GM12878 (cell line): ENCODE results near the gene VWA3A. TPM values are rescaled to one million over a fixed set of nuclear protein-coding genes. Genes with fewer than 3 reads are reported as not detected.

Experiments used
- ATF7 ChIP-seq: fragments of 450-650 bp; IDR thresholded peaks from 2 replicates; pipeline ENCODE4 v1.6.1; 2016; ENCODE audit warnings: low read depth, mild to moderate bottlenecking
- BHLHE40 ChIP-seq, 2 experiments: fragments of 450-650 bp in 1 of 2; IDR thresholded peaks; 2 replicates each; pipeline ENCODE4 v1.6.1; 2011 to 2017; ENCODE audit warnings: low read depth in 2 of 2, borderline replicate concordance in 1 of 2, improper control_type of control experiment in 1 of 2, low read length in 1 of 2, mild to moderate bottlenecking in 1 of 2
- DPF2 ChIP-seq: fragments of 450-650 bp; IDR thresholded peaks from 2 replicates; pipeline ENCODE4 v1.6.1; 2017; ENCODE audit warnings: mild to moderate bottlenecking
- EGR1 ChIP-seq, 2 experiments: IDR thresholded peaks; 1 replicate in 1 of 2; 2 replicates in 1 of 2; pipeline ENCODE4 v1.6.1; 2011 to 2012; ENCODE audit warnings: low read depth in 2 of 2, low read length in 2 of 2, borderline replicate concordance in 1 of 2, mild to moderate bottlenecking in 1 of 2, moderate library complexity in 1 of 2
- EP300 ChIP-seq, 2 experiments: fragments of 150-350 bp in 1 of 2; IDR thresholded peaks; 2 replicates each; pipeline ENCODE4 v1.6.1; 2011 to 2012; ENCODE audit warnings: low read depth in 2 of 2, low read length in 2 of 2, borderline replicate concordance in 1 of 2, improper control_type of control experiment in 1 of 2, inconsistent platforms in 1 of 2; ENCODE audit not compliant: control insufficient read depth in 1 of 2
- ETV6 ChIP-seq, 2 experiments: fragments of 450-650 bp in 1 of 2; IDR thresholded peaks in 1 of 2; conservative IDR thresholded peaks in 1 of 2; 2 replicates each; pipeline ENCODE4 v1.6.1; 2014; ENCODE audit warnings: antibody characterized with exemption in 1 of 2, borderline replicate concordance in 1 of 2, low read depth in 1 of 2, mild to moderate bottlenecking in 1 of 2, moderate library complexity in 1 of 2
- FOXK2 ChIP-seq: fragments of 450-650 bp; IDR thresholded peaks from 2 replicates; pipeline ENCODE4 v1.6.1; 2017; ENCODE audit warnings: mild to moderate bottlenecking, moderate library complexity
- FOXM1 ChIP-seq: IDR thresholded peaks from 2 replicates; pipeline ENCODE4 v1.6.1; 2012; ENCODE audit warnings: low read depth, mild to moderate bottlenecking, inconsistent platforms, low read length, moderate library complexity
- GATAD2B ChIP-seq: fragments of 450-650 bp; conservative IDR thresholded peaks from 2 replicates; pipeline ENCODE4 v1.6.1; 2017; ENCODE audit warnings: low read depth, mild to moderate bottlenecking, moderate library complexity
- KDM1A ChIP-seq: fragments of 200-600 bp; sonication (generic); IDR thresholded peaks from 2 replicates; pipeline ENCODE4 v1.6.1; 2016; ENCODE audit warnings: borderline replicate concordance
- MEF2B ChIP-seq: fragments of 450-650 bp; IDR thresholded peaks from 2 replicates; pipeline ENCODE4 v1.6.1; 2018; ENCODE audit warnings: mild to moderate bottlenecking, moderate library complexity; ENCODE audit not compliant: partially characterized antibody, poor library complexity, severe bottlenecking
- MXI1 ChIP-seq: fragments of 150-350 bp; IDR thresholded peaks from 2 replicates; pipeline ENCODE4 v1.6.1; 2011; ENCODE audit warnings: low read depth, mild to moderate bottlenecking, inconsistent platforms, low read length, improper control_type of control experiment
- NRF1 ChIP-seq: conservative IDR thresholded peaks from 2 replicates; pipeline ENCODE4 v1.6.1; 2011; ENCODE audit warnings: mild to moderate bottlenecking, low read depth, low read length, improper control_type of control experiment
- PBX3 ChIP-seq: IDR thresholded peaks from 2 replicates; pipeline ENCODE4 v1.6.1; 2011; ENCODE audit warnings: mild to moderate bottlenecking, low read depth, low read length, moderate library complexity; ENCODE audit not compliant: insufficient replicate concordance
- POLR2AphosphoS2 ChIP-seq: IDR thresholded peaks from 2 replicates; pipeline ENCODE4 v1.6.1; 2011; ENCODE audit warnings: low read depth, mild to moderate bottlenecking, low read length, improper control_type of control experiment, moderate library complexity
- POLR2AphosphoS5 ChIP-seq: IDR thresholded peaks from 2 replicates; pipeline ENCODE4 v1.6.1; 2011; ENCODE audit warnings: mild to moderate bottlenecking, low read length, inconsistent platforms
- RAD51 ChIP-seq: fragments of 450-650 bp; IDR thresholded peaks from 2 replicates; pipeline ENCODE4 v1.6.1; 2016; ENCODE audit warnings: moderate library complexity, mild to moderate bottlenecking, inconsistent platforms
- RBBP5 ChIP-seq: fragments of 200-600 bp; sonication (generic); conservative IDR thresholded peaks from 2 replicates; pipeline ENCODE4 v1.6.1; 2016
- RELA ChIP-seq: fragments of 450-650 bp; IDR thresholded peaks from 2 replicates; pipeline ENCODE4 v1.8.0; 2014; ENCODE audit warnings: borderline replicate concordance; ENCODE audit not compliant: partially characterized antibody
- RELB ChIP-seq: fragments of 450-650 bp; IDR thresholded peaks from 2 replicates; pipeline ENCODE4 v1.6.1; 2017; ENCODE audit warnings: low read depth, mild to moderate bottlenecking, moderate library complexity
- RFX5 ChIP-seq: IDR thresholded peaks from 2 replicates; pipeline ENCODE4 v1.6.1; 2011; ENCODE audit warnings: low read depth, low read length, improper control_type of control experiment
- SPI1 ChIP-seq: IDR thresholded peaks from 2 replicates; pipeline ENCODE4 v1.6.1; 2011; ENCODE audit warnings: low read depth, mild to moderate bottlenecking, low read length, moderate library complexity, borderline replicate concordance; ENCODE audit not compliant: insufficient read depth
- SRF ChIP-seq, 2 experiments: IDR thresholded peaks; 2 replicates each; pipeline ENCODE4 v1.6.1; 2011; ENCODE audit warnings: low read depth in 2 of 2, low read length in 2 of 2, mild to moderate bottlenecking in 1 of 2, moderate library complexity in 1 of 2
- TAF1 ChIP-seq: IDR thresholded peaks from 2 replicates; pipeline ENCODE4 v1.6.1; 2011; ENCODE audit warnings: mild to moderate bottlenecking, low read depth, low read length, borderline replicate concordance
- TCF12 ChIP-seq: IDR thresholded peaks from 2 replicates; pipeline ENCODE4 v1.6.1; 2011; ENCODE audit warnings: low read depth, mild to moderate bottlenecking, low read length
- ZBED1 ChIP-seq: IDR thresholded peaks from 2 replicates; pipeline ENCODE4 v1.6.1; 2016; ENCODE audit warnings: borderline replicate concordance
- ZNF274 ChIP-seq: IDR thresholded peaks from one replicate; pipeline ENCODE4 v1.8.0; 2011; ENCODE audit not compliant: insufficient read length, insufficient read depth
- ZNF384 ChIP-seq: IDR thresholded peaks from 2 replicates; pipeline ENCODE4 v1.6.1; 2012; ENCODE audit warnings: low read depth, mild to moderate bottlenecking, low read length, improper control_type of control experiment, borderline replicate concordance
- polyA plus RNA-seq, 11 experiments: library from polyadenylated mRNA; depleted of rRNA in 4 of 11; unstranded in 6 of 11; stranded (reverse) in 5 of 11; fragments of >200 nt; fragmentation: Nextera tagmentation in 4 of 11; fragmentation: Illumina TruSeq in 1 of 11; extraction: Ambion mirVana in 4 of 11; extraction: Trizol in 1 of 11; gene quantifications; 1 replicate in 1 of 11; 2 replicates in 10 of 11; pipeline versions ENCODE4 v1.2.1 to v1.2.3, GENCODE V29; 2011 to 2016; ENCODE audit warnings: inconsistent platforms in 2 of 11, missing spikeins in 2 of 11, low read depth in 1 of 11
- total RNA-seq, 4 experiments: library from RNA; depleted of rRNA in 3 of 4; stranded (reverse); fragments of >200 nt in 3 of 4; fragmentation: Illumina TruSeq in 1 of 4; extraction: Trizol in 1 of 4; gene quantifications; 2 replicates each; pipeline versions ENCODE4 v1.2.1 to v1.2.3, GENCODE V29; 2013 to 2021

VWA3A gene
- total and polyA plus RNA-seq, 10 of the 15 experiments (the other 5 are each of a cell fraction or from before 2014, with no cell fraction given): 0.01 TPM; not detected in 9

GRCh38 chr16:22192261-22193062 lies 100.1 kb downstream of the VWA3A start (continued):
- TF ChIP-seq TAF1 (0 out of 2 replicates have a peak, but pooled peaks have one; percentile 16), RFX5 (no peak), DPF2 (peak; percentile 64; the same call in 1 of the 2 replicates), RELA (peak; percentile 74), RBBP5 (no peak), FOXK2 (peak; percentile 82), RELB (peak; percentile 95), BHLHE40 (IDR thresholded peaks at IDR 0.05; ENCODE audit: borderline replicate concordance in 1 of 2, low read depth in 2 of 2, low read length in 1 of 2) (peak; percentile 67 to 86; a peak in 3 of 4 replicates), ZBED1 (no peak), FOXM1 (no peak), MEF2B (no peak), MXI1 (peak; percentile 68), ATF7 (peak; percentile 55; the same call in 1 of the 2 replicates), ZNF274 (no peak), GATAD2B (0 out of 2 replicates have a peak, but pooled peaks have one; percentile 30), RAD51 (peak; percentile 92), PBX3 (no peak), EP300 (IDR thresholded peaks at IDR 0.05; ENCODE audit: borderline replicate concordance in 1 of 2, control insufficient read depth in 1 of 2, low read depth in 2 of 2, low read length in 2 of 2) (peak; percentile 13 to 53; a peak in 3 of 4 replicates), ETV6 (conservative IDR thresholded peaks at IDR 0.05 in 1 of 2, IDR thresholded peaks at IDR 0.05 in 1 of 2; ENCODE audit: borderline replicate concordance in 1 of 2, low read depth in 1 of 2) (no peak), NRF1 (no peak), SRF (IDR thresholded peaks at IDR 0.05; ENCODE audit: low read depth in 2 of 2, low read length in 2 of 2) (no peak), POLR2AphosphoS2 (0 out of 2 replicates have a peak, but pooled peaks have one; percentile 40), EGR1 (IDR thresholded peaks at IDR 0.05; ENCODE audit: borderline replicate concordance in 1 of 2, low read depth in 2 of 2, low read length in 2 of 2) (no peak), ZNF384 (no peak), POLR2AphosphoS5 (peak; percentile 76; the same call in 1 of the 2 replicates), TCF12 (peak; percentile 46; the same call in 1 of the 2 replicates), SPI1 (peak; percentile 71; the same call in 1 of the 2 replicates), KDM1A (no peak)
